GM11168 (cell line): ENCODE results near the gene KIRREL3.

Source experiments
- in situ Hi-C: fragments of 300-500 bp; cut with MboI; formaldehyde crosslinking; loops from one replicate; pipeline ENCODE4 v1.12.0; 2022; ENCODE audit warnings: low sequenced_read_pairs; ENCODE audit not compliant: unreplicated experiment

KIRREL3 gene

DNA sequence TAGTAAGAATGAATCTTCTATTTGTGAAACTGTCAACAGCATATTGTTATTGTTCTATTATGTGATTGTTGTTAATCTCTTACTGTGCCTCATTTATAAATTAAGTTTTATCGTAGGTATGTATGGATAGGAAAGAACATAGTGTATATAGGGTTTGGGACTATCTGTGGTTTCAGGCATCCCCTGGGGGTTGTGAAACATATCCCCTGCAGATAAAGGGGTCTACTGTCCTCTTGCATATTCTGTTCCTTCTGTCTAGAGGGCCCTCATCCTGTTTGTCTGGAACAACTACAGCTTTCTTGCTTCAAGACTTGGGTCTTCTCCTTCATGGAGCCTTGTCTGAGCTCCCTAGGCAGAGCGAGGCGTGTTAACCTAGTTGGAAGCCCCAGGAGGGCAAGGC, 159.6 kb downstream of the KIRREL3 start:
- in situ Hi-C loops = no loop called here

- in situ Hi-C loops = no loop called here
These were observed 160.2 kb downstream of the KIRREL3 start for GRCh38 chr11:126840201-126840886.

DNA sequence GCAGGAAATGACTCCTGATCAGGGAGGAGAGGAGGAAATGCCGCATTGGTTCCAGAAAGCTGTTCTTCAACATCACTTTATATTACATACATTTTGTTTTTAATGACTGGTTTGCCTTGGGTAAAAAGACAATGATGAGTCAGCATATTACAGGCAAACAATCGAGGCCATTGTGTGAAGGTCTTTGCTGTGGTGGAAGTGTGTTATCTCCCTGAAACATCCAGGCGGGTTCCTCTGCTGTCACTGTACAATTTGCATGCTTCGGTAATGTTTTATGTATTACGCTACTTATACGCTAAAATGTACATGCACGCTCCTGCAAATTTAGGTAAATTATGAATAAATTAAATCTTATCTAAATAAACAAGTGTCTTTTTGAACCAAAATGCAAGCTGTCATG, 161.1 kb downstream of the KIRREL3 start:
- in situ Hi-C loops = no loop called here

- in situ Hi-C loops = no loop called here
These were observed 161.8 kb downstream of the KIRREL3 start for GRCh38 chr11:126838779-126839178.

- in situ Hi-C loops = no loop called here
These were observed 163.0 kb downstream of the KIRREL3 start for GRCh38 chr11:126837581-126837980.

GRCh38 chr11:126834573-126834972, 166.0 kb downstream of the KIRREL3 start:
- in situ Hi-C loops = no loop called here

DNA sequence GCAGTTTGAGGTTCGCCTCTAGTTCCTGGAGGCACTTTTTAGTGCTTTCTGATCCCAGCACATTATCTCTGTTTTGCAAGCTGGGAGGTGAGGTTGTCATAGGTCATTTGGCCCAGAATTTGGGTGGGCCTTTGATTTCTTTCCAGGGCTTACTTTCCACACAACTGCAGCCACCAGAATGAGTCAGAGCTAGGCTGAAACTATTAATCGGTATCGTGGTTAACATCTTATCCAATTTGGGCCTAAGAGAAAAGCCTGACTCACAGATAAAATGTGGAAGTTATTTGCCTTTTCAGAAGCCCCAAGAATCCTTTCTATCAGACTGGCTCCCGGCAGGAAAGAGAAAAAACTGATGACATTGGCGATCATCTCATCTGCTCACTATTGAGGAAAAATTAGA, 166.4 kb downstream of the KIRREL3 start:
- in situ Hi-C loops = no loop called here

GRCh38 chr11:126833065-126833464, 167.5 kb downstream of the KIRREL3 start:
- in situ Hi-C loops = no loop called here

DNA sequence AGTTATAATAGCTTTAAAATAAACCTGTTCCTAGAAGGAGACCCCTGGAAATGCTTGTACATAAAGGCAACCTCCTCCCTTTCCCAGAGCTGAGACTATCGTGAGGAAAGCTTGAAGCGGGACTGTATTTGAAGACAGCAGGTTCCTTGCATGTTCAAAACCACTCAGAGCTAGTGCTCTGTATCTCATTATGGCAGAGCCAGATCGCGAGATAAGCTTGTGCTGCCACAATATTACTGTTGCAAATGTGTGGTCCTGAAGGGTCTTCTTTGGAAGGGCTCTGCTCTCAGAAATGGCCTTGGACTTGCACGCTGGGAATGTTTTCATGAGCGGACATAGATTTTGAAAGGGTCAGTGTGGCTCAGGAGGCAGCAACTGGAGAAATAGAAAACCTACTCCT, 168.2 kb downstream of the KIRREL3 start:
- in situ Hi-C loops = no loop called here

DNA sequence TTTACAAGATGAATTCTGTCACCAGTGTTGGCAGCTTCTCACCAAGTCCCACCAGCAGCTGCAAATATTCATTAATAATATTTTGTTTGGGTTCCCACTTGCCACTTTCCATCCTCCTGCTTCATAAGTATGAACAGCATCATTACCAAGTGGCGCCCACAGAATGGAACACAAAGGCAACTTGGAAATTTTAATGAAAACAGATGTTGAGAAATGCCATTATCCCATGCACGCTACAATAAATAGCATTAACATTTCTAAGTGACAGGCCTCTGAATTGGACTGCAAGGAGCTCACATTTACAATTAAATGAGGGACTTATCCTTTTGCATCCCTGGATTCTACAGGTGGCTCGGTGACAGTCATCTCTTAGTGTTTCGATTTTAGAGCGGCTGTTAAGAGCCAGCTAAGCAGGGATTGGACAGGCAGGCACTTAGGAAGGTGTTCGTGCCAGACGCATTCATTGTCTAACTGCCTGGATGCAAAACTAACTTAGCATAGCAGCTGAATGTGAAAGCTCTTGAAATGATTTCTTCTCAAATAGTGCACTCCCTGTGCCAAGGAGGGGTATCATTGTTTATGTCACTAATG, 170.3 kb downstream of the KIRREL3 start:
- in situ Hi-C loops = no loop called here

- in situ Hi-C loops = no loop called here
These were observed 170.9 kb downstream of the KIRREL3 start for GRCh38 chr11:126829716-126830115.

GRCh38 chr11:126824035-126824607, 176.4 kb downstream of the KIRREL3 start:
- in situ Hi-C loops = no loop called here

DNA sequence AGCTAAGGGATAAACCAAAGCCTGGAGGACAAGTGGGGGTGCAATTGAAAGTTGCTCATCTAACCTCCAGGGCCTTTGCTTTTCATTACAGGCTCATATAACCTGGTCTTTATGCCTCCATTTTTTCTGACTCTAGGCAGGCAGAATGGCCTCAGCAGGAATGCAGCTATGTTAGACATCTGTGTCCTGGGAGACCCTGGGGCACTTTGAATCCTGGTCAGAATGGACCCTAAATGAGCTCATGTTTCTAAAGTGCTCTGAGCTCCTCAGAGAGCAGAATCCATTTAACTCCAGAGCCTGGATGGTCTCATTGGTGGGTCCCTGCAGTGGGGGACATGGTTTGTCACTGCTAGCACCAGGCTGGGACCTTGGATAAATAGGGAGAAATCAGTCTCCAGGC, 177.3 kb downstream of the KIRREL3 start:
- in situ Hi-C loops = no loop called here

- in situ Hi-C loops = no loop called here
These were observed 178.7 kb downstream of the KIRREL3 start for GRCh38 chr11:126821827-126822226.

DNA sequence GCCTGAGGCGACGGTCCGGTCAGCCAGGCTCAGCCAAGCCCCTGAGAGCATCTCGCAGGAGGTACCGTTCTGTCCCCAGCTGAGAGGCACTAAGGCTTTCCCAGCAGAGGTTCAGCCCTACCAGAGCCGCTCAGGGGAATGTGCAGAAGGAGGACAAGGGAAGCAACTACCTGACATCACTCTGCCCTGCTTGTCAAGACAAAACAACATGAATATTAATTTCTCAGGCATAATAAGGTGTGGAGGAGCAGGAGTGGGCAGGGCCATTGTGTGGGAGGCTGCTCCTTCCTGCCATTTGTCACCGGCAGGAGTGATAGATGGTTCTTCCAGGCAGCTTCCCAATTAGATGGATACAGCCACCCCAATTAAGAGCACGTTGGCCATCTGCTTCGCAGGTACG, 181.4 kb downstream of the KIRREL3 start:
- in situ Hi-C loops = no loop called here

GRCh38 chr11:126817523-126818450, 182.8 kb downstream of the KIRREL3 start:
- in situ Hi-C loops = no loop called here

DNA sequence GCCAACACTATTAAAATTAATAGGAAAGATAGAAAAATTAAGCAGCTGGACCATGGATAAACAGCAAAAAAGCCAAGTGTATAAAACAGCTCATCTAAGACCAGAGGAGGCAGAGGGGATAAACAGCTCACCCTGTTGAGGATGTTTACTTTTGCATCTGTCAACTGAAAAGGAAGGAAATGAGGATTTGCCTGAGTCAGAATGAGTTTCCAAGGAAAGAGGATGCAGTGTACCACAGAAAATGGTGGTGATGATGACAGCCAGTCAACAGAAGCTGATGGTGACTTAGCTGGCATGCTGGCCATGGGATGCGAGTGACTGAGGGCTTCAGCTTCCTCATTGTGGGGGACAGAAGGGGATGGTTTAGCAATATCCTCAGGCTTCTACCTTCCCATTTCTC, 183.5 kb downstream of the KIRREL3 start:
- in situ Hi-C loops = no loop called here

- in situ Hi-C loops = no loop called here
These were observed 183.9 kb downstream of the KIRREL3 start for GRCh38 chr11:126816645-126817044.

DNA sequence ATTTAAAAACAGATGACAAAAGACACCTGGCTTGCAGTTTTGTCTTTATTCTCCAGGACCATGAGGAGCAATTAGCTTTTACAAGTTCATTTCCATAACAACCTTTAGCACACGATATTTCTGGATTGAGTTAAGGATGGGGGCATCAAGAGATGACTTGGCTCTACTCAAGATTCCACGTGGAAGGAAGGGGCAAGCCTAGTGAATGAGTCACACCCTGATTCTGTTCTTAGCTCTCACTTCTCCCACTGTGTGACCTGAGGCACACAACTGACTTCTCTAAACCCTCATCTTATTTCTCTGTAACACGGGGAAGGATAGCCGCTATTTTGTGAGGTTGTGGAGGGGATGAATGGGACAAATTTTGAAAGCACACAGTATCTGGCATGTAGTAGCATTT, 185.5 kb downstream of the KIRREL3 start:
- in situ Hi-C loops = no loop called here

DNA sequence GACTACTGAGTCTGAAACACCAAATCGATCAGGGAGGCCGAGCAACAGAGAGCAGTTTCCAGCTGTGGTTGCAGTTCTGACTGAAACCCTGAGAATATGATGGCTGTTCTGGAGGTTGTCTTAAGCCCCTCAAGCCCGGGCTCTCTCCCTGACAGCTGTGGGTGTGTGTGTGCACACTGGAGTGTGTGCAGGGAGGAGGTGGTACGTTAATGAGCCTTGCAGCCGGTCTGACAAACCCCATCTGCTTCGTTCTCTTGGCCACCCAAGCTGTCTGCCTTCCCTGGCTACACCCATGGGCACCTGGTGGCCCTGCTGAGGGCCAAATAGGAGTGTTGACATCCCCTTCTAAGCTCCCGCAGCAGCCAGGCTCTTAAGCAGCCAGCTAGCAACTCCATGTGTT, 189.8 kb downstream of the KIRREL3 start:
- in situ Hi-C loops = no loop called here
